Fibroblast of pulmonary artery (primary cell): Measurements from ENCODE around the gene ALK.

Experiments used
- DNase-seq: peaks from one replicate; pipeline ENCODE4 v3.0.0-alpha.2; 2010; ENCODE audit warnings: low read depth
- H3K4me3 ChIP-seq: replicated peaks from 2 replicates; pipeline ENCODE4 v1.5.1; 2011; ENCODE audit warnings: low read depth, mild to moderate bottlenecking, control low read depth, low read length, moderate library complexity
- CTCF ChIP-seq: IDR thresholded peaks from 2 replicates; pipeline ENCODE4 v1.5.1; 2011; ENCODE audit warnings: mild to moderate bottlenecking, control low read depth, low read length, inconsistent platforms; ENCODE audit errors: missing control alignments

ALK gene

GRCh38 chr2:29367986-29368658, 553.3 kb downstream of the ALK start:
- peak; percentile 41 for DNase-seq
- H3K4me3 ChIP-seq = no peak overlapping the region
- TF ChIP-seq CTCF = no peak

GRCh38 chr2:29363111-29363510, 558.3 kb downstream of the ALK start:
- no peak for DNase-seq
- H3K4me3 ChIP-seq = no peak overlapping the region
- TF ChIP-seq CTCF = no peak

- no peak for DNase-seq
- H3K4me3 ChIP-seq = no peak overlapping the region
- TF ChIP-seq CTCF = no peak
Observed at GRCh38 chr2:29361231-29361630, 560.2 kb downstream of the ALK start.

- no peak for DNase-seq
- no peak overlapping the region for H3K4me3 ChIP-seq
- TF ChIP-seq CTCF = no peak
Observed at GRCh38 chr2:29360016-29360784, 561.2 kb downstream of the ALK start.

- no peak overlapping the region for H3K4me3 ChIP-seq
- TF ChIP-seq CTCF = no peak
- no peak for DNase-seq
Observed at GRCh38 chr2:29353403-29353991, 567.9 kb downstream of the ALK start.

GRCh38 chr2:29351916-29352591, 569.3 kb downstream of the ALK start:
- TF ChIP-seq CTCF = no peak
- H3K4me3 ChIP-seq = no peak overlapping the region
- no peak for DNase-seq
